HG03025 (cell line): Measurements from ENCODE around the gene SGMS2.
"Not testable (repeated sequence)": the region's sequence is repeated elsewhere in the genome, so short reads cannot be mapped to it uniquely, and the experiment has no call there.

Experiments
- ATAC-seq: cut with Tn5 transposase; IDR thresholded peaks from one replicate; pipeline ENCODE4 v1.9.1; 2021; ENCODE audit warnings: mild to moderate bottlenecking, moderate library complexity; ENCODE audit not compliant: unreplicated experiment, low FRiP score

Gene SGMS2

DNA sequence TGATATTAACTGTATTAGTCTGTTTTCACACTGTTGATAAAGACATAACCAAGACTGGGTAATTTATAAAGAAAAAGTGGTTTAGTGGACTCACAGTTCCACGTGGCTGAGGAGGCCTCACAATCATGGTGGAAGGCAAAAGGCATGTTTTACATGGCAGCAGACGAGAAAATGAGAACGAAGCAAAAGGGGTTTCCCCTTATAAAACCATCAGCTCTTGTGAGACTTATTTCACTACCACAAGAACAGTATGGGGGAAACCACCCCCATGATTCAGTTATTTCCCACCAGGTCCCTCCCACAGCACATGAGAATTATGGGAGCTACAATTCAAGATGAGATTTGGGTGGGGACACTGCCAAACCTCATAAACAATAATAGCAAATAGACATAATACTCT, 80.3 kb downstream of the SGMS2 start:
- ATAC-seq = not testable (repeated sequence)

DNA sequence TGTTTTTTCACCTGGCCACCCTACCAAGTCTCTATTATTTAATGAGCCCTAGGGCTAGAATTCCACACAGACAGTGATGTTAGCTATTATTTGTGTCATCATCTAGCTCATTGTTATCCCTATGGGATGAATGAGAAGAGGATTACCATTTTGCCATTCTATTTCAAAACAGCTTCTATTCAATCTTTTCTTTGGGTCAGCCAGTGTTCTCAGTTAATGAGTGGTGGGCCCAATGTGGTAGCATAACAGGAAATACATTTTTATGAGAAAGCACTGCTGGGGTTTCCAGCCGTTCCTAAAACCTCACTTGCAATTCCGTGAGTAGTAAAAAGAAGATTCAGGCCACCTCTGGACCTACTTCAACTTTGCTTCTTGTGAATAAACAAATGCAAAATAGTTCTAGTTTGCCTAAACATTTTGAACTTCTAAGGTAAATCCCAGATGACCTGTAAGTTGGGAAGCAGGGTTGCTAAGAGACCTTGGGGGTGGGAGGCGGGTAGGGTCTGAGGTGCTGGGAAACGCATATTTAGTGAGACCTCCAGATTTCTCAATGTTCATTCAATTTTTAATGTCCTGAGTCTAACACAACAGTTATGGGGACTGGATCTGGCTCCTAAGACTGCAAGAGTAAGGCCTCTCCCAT, 81.8 kb downstream of the SGMS2 start:
- no peak for ATAC-seq

DNA sequence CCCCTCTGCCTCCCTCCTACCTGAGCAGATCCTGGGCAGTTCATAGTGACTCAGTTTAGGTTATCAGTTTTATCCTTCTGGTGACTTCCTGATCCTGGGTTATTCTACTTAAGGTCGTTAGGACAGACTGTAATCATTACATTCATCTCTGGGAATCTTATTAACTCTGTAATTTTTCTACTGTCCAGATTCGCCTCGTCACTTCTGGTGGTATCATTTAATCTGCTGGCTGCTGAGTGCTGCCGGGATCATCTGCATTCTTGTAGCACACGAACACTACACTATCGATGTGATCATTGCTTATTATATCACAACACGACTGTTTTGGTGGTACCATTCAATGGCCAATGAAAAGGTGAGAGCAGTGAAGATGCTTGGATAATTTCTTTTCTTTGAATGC, 83.6 kb downstream of the SGMS2 start:
- no peak for ATAC-seq

DNA sequence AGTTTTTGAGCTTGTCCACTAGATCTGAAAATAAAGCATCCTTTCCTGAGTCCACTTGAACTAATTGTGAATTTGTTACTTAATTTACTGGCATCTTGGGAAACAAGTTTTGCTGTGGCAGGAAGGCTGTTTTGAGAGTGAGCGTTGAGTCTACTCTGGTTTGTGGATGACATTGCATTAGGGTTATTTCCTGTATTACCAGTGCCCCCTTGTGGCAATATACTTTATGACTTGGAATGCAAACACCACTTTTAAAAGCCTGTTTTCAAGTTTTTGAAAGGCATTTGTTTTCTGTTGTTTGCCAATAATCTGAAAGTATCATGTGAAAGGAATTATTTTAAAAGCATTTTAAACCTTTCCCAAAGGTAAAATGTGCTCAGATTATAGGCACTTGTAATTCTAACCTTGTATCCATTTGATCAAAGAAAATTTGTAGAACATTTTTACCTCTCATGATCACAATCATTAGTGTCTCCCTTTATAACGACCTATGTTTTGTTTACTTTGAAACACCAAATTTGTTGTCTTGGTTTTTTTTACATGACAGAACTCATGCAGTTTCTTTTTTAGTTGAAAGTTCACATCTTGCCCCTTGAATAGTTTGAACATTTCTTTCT, 88.7 kb downstream of the SGMS2 start:
- ATAC-seq = peak; percentile 86

DNA sequence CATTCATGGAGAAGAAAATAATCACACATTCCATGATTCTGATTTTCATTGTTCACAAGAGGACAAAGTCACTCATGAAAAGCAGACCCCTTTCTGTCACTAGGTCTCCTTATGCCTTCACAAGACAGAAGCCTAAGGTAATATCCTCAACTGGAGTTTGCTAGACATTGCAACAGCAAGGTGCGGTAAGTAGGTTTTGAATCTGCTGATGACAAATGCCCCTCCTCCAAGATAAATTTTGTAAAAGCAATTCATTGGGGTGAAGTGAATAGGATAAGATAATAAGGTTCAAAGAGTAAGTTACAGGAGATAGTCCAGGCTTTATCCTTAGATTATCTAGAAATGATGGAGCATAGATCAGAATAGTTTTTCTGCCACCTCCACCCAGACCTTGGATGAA, 90.5 kb downstream of the SGMS2 start:
- no peak for ATAC-seq

DNA sequence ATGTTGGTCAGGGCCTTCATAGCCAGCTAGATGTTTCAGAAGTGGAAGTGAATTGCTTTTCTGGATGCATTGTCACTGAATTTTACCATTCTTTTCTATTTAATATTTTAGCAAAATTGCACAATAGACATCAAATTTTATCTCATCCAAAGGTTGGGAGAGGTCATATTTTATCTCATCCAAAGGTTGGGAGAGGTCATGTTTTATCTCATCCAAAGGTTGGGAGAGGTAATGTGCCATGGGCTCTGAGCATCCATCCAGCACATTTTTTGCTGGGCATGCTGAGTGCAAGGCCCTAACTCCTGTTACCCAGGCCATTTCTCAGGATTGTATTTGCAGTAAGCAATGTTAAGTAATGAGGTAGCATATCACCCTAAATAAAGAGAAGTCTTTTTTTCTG, 91.9 kb downstream of the SGMS2 start:
- ATAC-seq = no peak

DNA sequence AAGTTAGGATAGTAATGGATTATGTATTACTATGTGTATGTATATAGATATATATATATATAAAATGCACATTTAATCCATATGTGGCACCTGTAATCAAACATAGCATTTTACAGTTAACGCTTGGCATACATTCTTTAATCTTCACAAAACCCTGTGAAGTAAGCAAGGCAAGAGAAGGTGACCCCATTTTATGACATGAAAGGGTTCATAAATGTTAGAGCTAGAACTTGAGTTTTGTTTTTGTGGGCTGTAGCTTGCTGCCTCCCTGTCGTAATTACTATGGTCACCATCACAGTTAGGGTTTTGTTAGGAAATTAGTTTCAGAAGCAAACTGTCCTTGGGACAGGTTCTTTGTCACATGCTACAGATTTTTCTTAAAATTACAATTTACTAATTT, 92.8 kb downstream of the SGMS2 start:
- no peak for ATAC-seq

DNA sequence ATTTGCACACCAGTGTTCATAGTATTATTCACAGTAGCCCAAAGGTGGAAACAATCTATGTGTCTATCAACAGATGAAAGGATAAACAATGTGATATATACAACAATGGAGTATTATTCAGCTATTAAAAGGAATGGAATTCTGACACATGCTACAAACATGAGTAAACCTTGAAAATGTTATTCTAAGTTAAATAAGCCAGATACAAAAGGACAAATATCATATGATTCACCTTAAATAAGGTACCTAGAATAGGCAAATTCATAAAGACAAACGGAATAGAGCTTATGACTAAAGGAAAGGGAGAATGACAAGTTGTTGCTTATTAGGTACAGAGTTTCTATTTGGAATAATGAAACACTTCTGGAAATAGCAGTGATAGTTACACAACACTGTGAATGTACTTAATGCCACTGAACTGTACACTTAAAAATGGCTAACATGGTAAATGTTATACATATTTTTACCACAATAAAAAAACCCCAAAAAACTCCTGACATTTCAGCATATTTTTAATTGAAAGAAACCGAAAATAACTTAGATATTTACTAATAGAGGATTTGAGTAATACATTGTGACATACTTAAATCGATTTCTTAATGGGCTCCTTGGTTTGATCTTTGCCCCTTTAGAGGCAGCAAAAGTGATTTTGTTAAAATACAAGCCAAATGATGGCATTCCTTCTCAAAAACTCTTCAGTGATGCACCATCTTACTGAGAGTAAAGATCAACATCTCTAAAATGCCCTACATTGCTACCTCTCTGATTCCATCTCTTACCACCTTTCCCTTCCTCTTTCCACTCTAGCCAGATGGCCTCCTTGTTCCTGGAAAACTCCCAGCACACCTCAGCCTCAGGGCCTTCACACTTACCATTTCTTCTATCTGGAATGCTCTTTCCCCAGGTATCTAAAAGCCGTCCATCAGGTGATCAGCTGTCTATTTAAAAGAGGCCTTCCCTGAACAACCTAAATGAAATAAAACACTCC, 98.0 kb downstream of the SGMS2 start:
- ATAC-seq = no peak

DNA sequence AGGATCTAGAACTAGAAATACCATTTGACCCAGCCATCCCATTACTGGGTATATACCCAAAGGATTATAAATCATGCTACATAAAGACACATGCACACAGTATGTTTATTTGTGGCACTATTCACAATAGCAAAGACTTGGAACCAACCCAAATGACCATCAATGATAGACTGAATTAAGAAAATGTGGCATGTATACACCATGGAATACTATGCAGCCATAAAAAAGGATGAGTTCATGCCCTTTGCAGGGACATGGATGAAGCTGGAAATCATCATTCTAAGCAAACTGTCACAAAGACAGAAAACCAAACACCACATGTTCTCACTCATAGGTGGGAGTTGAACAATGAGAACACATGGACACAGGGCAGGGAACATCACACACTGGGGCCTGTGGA, 101.0 kb downstream of the SGMS2 start:
- not testable (repeated sequence) for ATAC-seq

DNA sequence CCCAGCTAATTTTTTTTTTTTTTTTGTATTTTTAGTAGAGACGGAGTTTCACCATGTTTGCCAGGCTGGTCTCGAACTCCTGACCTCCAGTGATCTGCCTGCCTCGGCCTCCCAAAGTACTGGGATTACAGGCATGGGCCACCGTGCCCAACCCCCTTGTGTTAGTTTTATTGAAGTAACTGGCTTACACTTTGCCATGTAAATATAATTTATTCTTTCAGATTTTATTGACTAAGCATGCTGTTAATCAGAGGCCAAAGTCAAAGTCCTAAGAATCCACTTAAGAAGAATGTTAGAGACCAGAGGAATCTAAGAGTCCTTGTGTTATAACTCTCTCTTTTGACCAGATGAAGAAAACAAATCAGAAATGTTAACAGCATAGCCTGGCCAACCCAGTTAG, 102.1 kb downstream of the SGMS2 start:
- not testable (repeated sequence) for ATAC-seq

DNA sequence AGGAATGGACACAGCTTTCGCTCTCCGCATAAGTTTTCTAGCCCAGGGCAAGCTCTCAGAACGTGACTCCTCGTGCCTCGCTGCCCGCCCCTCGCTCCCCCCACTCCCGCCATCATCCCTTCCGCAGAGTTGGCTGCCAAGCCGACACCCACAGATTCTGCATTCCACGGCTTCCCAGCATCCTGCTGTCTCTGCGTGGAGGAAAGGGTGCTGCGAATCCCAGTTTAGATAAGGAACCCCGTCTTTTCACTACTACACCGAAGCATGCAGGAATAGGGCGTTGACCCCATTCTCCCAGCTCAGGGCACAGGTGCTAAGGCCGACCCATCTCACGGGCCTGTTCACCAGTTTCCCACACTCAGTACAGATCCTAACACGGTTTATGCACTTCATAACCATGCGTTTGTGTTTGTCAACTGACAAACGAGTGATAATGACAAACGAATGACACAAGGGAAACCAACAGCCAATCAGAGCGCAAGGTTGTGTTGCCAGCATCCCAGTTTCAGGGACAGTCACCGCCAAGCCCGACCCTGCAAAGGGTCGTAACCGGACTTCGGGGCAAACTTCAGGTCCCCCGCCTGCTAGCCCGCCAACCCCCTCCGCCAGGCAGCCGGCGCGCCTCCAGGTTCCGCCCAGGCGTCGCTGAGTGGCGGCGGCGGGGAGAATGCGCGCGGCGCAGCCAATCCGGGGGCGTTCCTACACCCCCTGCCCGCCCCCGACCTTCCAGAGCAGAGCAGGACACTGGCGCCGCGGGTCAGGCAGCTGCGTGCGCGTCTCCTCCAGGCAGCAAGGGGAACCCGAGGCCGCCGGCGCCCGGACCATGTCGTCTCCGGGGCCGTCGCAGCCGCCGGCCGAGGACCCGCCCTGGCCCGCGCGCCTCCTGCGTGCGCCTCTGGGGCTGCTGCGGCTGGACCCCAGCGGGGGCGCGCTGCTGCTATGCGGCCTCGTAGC, 106.4 kb downstream of the SGMS2 start, which contains the start of gene CYP2U1:
TSS of gene CYP2U1 (plus strand) at position 729 of the 954 bp plus-strand sequence. CDS start at position 824, 95 bp downstream.
- peak; percentile 98 for ATAC-seq

DNA sequence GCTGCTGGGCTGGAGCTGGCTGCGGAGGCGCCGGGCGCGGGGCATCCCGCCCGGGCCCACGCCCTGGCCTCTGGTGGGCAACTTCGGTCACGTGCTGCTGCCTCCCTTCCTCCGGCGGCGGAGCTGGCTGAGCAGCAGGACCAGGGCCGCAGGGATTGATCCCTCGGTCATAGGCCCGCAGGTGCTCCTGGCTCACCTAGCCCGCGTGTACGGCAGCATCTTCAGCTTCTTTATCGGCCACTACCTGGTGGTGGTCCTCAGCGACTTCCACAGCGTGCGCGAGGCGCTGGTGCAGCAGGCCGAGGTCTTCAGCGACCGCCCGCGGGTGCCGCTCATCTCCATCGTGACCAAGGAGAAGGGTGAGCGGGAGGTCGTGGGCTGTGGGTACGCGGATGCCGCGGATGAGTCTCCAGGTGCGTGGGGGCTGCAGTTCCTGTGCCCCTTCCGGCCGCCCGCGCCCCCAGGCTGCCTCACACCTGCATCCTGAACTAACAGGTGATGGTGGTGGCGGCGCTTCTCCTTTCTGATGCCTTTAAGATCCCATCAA, 107.1 kb downstream of the SGMS2 start:
- no peak for ATAC-seq

DNA sequence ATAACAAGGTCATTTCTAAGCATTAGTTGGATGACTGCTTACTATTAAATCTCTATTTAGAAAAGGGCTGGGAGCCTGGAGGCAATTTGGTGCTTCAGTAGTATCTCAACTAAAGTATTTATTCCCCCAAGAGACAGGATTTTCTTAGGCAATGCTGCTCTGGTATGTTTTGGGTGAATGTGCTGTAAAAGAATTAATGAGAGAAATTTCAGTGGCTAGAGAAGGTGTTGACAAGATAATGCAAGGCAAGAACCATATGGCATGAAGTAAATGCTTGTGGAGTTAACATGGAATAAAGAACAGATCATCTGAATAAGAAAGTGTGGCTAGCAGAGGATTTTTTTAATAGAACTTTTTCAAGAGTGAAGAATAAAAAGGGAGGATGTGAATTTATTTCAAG, 110.5 kb downstream of the SGMS2 start:
- ATAC-seq = no peak

DNA sequence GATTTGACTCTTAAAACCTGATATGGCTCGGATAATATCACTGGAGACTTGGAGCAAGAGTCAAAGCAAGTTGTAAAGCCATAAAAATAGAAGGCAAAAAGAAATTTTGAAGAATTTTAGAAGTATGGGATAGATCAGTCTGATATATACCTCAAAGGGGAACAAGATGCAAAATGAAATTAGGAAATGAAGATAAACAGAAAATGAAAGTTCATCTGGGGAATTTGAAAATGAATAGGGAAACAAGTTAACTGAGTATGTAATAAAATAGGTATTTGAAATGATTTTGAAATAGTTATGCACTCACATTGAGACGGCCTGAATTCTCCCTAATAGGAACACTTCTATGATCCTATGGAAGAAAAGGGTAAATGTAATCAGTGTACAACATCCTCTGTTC, 112.3 kb downstream of the SGMS2 start:
- no peak for ATAC-seq

DNA sequence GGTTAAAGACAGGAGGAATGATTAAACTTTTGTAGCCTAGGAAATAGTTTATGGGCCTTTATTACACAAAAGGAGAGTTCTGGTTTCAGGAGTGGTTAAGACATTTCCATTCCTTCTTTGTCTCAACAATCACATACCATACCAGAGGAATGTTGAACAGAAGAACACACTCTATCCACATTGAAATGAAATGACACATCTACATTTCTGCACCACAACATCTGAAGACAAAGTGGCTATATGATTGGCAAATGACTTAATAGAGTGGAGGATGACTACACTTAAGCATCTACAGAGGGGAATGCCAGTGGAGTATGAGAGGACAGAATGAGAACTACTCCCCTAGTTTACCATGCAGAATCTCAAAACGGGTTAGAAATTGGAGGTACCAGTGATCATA, 114.6 kb downstream of the SGMS2 start:
- no peak for ATAC-seq

DNA sequence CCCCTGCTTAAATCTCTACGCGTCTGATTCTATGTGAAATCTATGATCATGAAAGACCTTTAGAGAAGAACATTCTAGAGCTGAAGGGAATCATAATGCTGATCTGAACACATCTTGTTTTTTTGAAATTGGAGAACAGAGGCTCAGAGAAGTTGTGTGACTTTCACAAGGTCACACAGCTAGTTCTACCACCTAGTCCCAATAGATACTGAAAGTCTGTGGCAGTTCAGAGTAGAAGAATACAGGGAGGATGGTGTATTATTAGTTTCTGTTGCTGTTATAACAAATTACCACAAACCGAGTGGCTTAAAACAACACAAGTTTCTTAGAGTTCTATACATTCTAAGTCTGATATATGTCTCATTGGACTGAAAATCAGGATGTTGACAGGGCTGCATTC, 121.1 kb downstream of the SGMS2 start:
- ATAC-seq = no peak

DNA sequence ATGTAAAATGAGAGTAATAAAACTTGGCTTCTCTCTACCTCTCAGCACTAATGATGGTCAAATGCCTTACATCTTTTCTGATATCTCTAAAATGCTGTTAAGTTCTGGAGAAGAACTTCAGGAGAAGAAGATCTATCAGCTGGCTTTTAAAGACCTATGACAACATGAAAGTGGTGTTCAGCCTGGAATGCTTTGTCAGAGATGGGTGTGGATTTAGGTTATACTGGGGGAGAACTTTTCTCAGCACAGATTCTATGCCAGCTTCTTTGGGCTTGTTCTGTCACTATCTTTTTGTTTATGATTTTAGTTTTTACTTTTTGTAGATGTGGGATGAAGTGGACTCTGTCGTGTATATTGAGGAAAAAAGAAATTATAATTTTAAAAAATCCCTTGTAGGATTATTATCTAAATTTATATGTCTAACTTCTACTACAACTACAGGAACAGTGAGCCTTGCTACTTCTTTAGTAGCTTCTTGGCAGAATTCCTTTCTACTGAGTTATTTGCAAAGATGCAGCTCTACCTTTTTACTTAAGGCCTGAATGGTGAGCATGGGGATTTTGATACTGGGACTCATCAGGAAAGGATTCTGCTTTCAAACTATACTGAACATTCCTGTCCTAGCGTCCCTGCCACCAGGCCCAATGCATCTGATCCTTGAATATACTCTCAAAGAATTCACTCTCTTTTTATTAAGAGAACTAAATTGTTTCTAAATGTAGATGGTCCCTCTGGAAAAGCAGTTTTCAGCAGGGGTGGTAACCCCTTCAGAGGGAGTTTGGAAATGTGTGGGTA, 126.2 kb downstream of the SGMS2 start:
- no peak for ATAC-seq

DNA sequence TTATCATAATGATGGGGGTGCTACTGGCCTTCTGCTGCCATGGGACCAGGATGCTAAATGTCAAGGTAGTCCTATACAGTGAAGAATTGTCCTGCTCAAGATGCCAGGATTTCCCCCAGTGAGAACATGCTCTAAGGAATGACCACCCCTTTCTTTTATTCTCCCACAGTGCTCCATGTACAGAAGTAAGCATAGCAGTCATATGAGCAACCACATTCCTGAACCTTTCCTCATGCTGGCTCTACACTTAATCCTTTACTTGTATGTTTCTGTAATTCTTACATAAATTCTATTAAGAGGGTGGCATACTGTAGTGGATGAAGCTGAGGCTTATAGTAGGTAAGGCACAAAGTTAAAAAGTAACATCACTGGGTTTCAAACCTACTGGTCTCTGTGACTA, 126.8 kb downstream of the SGMS2 start:
- no peak for ATAC-seq

DNA sequence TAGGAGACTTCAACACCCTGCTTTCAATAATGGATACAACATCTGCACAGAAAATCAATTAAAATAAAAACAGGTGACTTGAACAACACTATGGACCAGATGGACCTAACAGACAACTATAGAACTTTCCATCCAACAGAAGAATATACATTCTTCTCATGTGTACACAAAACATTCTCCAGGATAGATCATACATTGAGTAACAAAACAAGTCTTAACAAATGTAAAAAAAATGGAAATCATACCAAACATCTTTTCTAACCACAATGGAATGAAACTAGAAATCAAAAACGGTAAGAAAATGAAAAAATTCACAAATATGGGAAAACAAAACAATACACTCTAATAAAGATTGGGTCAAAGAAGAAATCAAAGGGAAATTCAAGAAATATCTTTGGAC, 131.3 kb downstream of the SGMS2 start:
- ATAC-seq = no peak
